MM.1S (cell line): ENCODE data around the gene CASR.
"Not testable (repeated sequence)": the region's sequence is repeated elsewhere in the genome, so short reads cannot be mapped to it uniquely, and the experiment has no call there.

Experiments
- DNase-seq: peaks from one replicate; pipeline ENCODE4 v3.0.0-alpha.2; 2015
- H2AFZ ChIP-seq: fragments of 300-600 bp; sonication (generic); 2 replicates; pipeline ENCODE4 v1.6.0; 2016; ENCODE audit warnings: antibody characterized with exemption, low read length
- H3F3A ChIP-seq: fragments of 300-600 bp; sonication (generic); 2 replicates; pipeline ENCODE4 v1.6.1; 2016; ENCODE audit warnings: mild to moderate bottlenecking, antibody characterized with exemption, low read length, moderate library complexity, mixed read lengths; ENCODE audit not compliant: insufficient read depth
- H3K27ac ChIP-seq: fragments of 300-600 bp; sonication (generic); 2 replicates; pipeline ENCODE4 v1.5.1; 2016; ENCODE audit warnings: mild to moderate bottlenecking, low read length
- H3K27me3 ChIP-seq: fragments of 300-600 bp; sonication (generic); replicated peaks from 2 replicates; pipeline ENCODE4 v1.6.0; 2016; ENCODE audit warnings: low read length; ENCODE audit not compliant: insufficient read depth
- H3K36me3 ChIP-seq: fragments of 300-600 bp; sonication (generic); replicated peaks from 2 replicates; pipeline ENCODE4 v1.6.1; 2016; ENCODE audit warnings: mild to moderate bottlenecking, low read length, mixed read lengths; ENCODE audit not compliant: insufficient read depth
- H3K4me1 ChIP-seq: fragments of 300-600 bp; sonication (generic); 2 replicates; pipeline ENCODE4 v1.6.1; 2016; ENCODE audit warnings: low read length, mixed read lengths
- H3K4me2 ChIP-seq: fragments of 300-600 bp; sonication (generic); 2 replicates; pipeline ENCODE4 v1.6.0; 2016; ENCODE audit warnings: low read depth, low read length
- H3K4me3 ChIP-seq: fragments of 300-600 bp; sonication (generic); 2 replicates; pipeline ENCODE4 v1.5.1; 2016; ENCODE audit warnings: low read length, mixed read lengths
- H3K79me2 ChIP-seq: fragments of 300-600 bp; sonication (generic); 2 replicates; pipeline ENCODE4 v1.6.1; 2016; ENCODE audit warnings: mixed run types, low read length, mixed read lengths
- H3K9ac ChIP-seq: fragments of 300-600 bp; sonication (generic); 2 replicates; pipeline ENCODE4 v1.6.1; 2016; ENCODE audit warnings: low read length, mixed read lengths
- H3K9me2 ChIP-seq: fragments of 300-600 bp; sonication (generic); replicated peaks from 2 replicates; pipeline ENCODE4 v1.6.1; 2016; ENCODE audit warnings: mild to moderate bottlenecking, low read length, mixed read lengths; ENCODE audit not compliant: insufficient read depth
- H3K9me3 ChIP-seq: fragments of 300-600 bp; sonication (generic); replicated peaks from 2 replicates; pipeline ENCODE4 v1.6.1; 2016; ENCODE audit warnings: mild to moderate bottlenecking, low read length, mixed read lengths; ENCODE audit not compliant: insufficient read depth
- H4K20me1 ChIP-seq: fragments of 300-600 bp; sonication (generic); 2 replicates; pipeline ENCODE4 v1.6.1; 2016; ENCODE audit warnings: mild to moderate bottlenecking, low read length, moderate library complexity, mixed read lengths; ENCODE audit not compliant: insufficient read depth
- CTCF ChIP-seq: fragments of 300-600 bp; sonication (generic); IDR thresholded peaks from 2 replicates; pipeline ENCODE4 v1.5.1; 2016; ENCODE audit warnings: antibody characterized with exemption, low read length, mixed read lengths
- EZH2 ChIP-seq: fragments of 300-600 bp; sonication (generic); optimal IDR thresholded peaks from 2 replicates; pipeline ENCODE3; 2017; ENCODE audit warnings: low read depth, mild to moderate bottlenecking, antibody characterized with exemption, low read length, mixed read lengths
- EZH2phosphoT487 ChIP-seq: fragments of 300-600 bp; sonication (generic); IDR thresholded peaks from 2 replicates; pipeline ENCODE4 v1.6.1; 2018; ENCODE audit warnings: antibody characterized with exemption, low read length

Gene CASR

DNA sequence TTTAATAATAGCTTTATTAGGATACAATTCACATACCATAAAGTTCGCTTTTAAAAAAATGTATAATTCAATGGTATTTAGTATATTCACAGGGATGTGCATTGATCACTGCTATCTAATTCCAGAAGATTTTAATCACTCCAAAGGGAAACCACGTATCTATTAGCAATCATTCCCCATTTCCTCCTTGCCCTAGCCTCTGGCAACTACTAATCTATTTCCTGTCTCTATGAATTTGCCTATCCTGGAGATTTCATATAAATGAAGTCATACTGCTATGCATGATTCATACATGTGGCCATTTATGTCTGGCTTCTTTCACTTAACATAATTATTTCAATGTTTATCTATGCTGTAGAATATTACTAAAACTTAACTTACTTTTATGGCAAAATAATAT, 32.0 kb upstream of the CASR start:
- no peak overlapping the region for H3K4me3 ChIP-seq
- no peaks in the 10 kb centered on the region for H4K20me1 ChIP-seq
- H3K27me3 ChIP-seq, result no peaks in the 10 kb centered on the region
- TF ChIP-seq EZH2 (no peak), EZH2phosphoT487 (no peak), CTCF (no peak)
- H3K9me2 ChIP-seq, result no peaks in the 10 kb centered on the region
- H3K9me3 ChIP-seq, result no peaks in the 10 kb centered on the region
- no peak for DNase-seq
- no peak overlapping the region for H2AFZ ChIP-seq
- no peak overlapping the region for H3K4me2 ChIP-seq
- no peak overlapping the region for H3K27ac ChIP-seq
- H3F3A ChIP-seq, result no peaks in the 10 kb centered on the region
- H3K36me3 ChIP-seq, result no peaks in the 10 kb centered on the region
- no peaks in the 10 kb centered on the region for H3K4me1 ChIP-seq
- H3K79me2 ChIP-seq, result no peaks in the 10 kb centered on the region
- H3K9ac ChIP-seq, result no peak overlapping the region

DNA sequence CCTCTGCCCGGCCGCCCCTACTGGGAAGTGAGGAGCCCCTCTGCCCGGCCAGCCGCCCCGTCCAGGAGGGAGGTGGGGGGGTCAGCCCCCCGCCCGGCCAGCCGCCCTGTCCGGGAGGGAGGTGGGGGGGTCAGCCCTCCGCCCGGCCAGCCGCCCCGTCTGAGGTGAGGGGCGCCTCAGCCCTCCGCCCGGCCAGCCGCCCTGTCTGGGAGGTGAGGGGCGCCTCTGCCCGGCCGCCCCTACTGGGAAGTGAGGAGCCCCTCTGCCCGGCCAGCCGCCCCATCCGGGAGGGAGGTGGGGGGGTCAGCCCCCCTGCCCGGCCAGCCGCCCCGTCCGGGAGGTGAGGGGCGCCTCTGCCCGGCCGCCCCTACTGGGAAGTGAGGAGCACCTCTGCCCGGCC, 18.5 kb upstream of the CASR start:
- H3K4me2 ChIP-seq, H3K27ac ChIP-seq, H2AFZ ChIP-seq, DNase-seq, H3F3A ChIP-seq, H3K4me3 ChIP-seq, H3K79me2 ChIP-seq, H3K9ac ChIP-seq, H3K4me1 ChIP-seq, H3K9me2 ChIP-seq, H3K9me3 ChIP-seq, H3K36me3 ChIP-seq, H3K27me3 ChIP-seq, H4K20me1 ChIP-seq: not testable (repeated sequence)

DNA sequence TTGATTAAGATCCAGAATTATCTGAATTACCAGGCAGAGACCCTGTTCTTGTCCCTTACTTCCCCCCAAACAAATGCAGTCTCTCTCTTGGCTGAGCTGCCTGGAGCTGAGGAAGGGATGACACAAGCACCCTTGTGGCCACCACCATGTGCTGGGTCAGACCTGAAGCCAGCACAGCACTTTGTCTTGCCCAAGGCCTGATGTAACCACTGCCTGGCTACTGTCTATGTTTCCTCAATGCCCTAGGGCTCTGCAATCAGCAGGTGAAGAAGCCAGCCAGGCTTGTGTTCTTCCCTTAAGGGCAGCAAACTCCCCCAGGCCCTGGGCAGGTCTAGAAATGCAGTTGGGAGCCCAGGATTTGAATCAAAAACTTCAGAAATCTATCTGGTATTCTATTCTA, 15.8 kb upstream of the CASR start:
- no peak overlapping the region for H3K4me2 ChIP-seq
- TF ChIP-seq CTCF (no peak), EZH2 (no peak), EZH2phosphoT487 (no peak)

GRCh38 chr3:122168044-122168443, 15.4 kb upstream of the CASR start:
- Histone ChIP-seq H3K27me3 (no peaks in the 10 kb centered on the region), H3K79me2 (no peaks in the 10 kb centered on the region), H3K9me3 (no peaks in the 10 kb centered on the region), H4K20me1 (no peaks in the 10 kb centered on the region), H3K27ac (no peak overlapping the region), H3F3A (no peaks in the 10 kb centered on the region), H2AFZ (no peak overlapping the region), H3K9me2 (no peaks in the 10 kb centered on the region), H3K4me1 (no peaks in the 10 kb centered on the region), H3K9ac (no peak overlapping the region), H3K4me2 (no peak overlapping the region), H3K36me3 (no peaks in the 10 kb centered on the region), H3K4me3 (no peak overlapping the region)
- no peak for TF ChIP-seq CTCF
- no peak for TF ChIP-seq EZH2phosphoT487
- TF ChIP-seq EZH2, result no peak
- no peak for DNase-seq

More for the DNA sequence above, 15.8 kb upstream of the CASR start:
- Histone ChIP-seq H3K27ac (no peak overlapping the region), H3F3A (no peaks in the 10 kb centered on the region), H2AFZ (no peak overlapping the region), H4K20me1 (no peaks in the 10 kb centered on the region), H3K9me2 (no peaks in the 10 kb centered on the region), H3K4me3 (no peak overlapping the region), H3K79me2 (no peaks in the 10 kb centered on the region), H3K9me3 (no peaks in the 10 kb centered on the region), H3K36me3 (no peaks in the 10 kb centered on the region), H3K27me3 (no peaks in the 10 kb centered on the region), H3K9ac (no peak overlapping the region), H3K4me1 (no peaks in the 10 kb centered on the region)
- DNase-seq, result no peak
